ENCODE data around the gene CYFIP1.

CYFIP1 gene

GRCh38 chr15:22861161-22861560, 119.0 kb downstream of the CYFIP1 start:
- DNase-seq, result no peak

GRCh38 chr15:22856659-22857058, 123.5 kb downstream of the CYFIP1 start:
- no peak for DNase-seq

- DNase-seq, result no peak
These were observed 124.4 kb downstream of the CYFIP1 start for GRCh38 chr15:22855791-22856190.

GRCh38 chr15:22851513-22851912, 128.7 kb downstream of the CYFIP1 start:
- no peak for DNase-seq

- DNase-seq, result no peak
These were observed 130.1 kb downstream of the CYFIP1 start for GRCh38 chr15:22850055-22850454.

GRCh38 chr15:22846073-22846472, 134.1 kb downstream of the CYFIP1 start:
- no peak for DNase-seq

- no peak for DNase-seq
These were observed 134.8 kb downstream of the CYFIP1 start for GRCh38 chr15:22845289-22845900.

- no peak for DNase-seq
These were observed 135.5 kb downstream of the CYFIP1 start for GRCh38 chr15:22844421-22845288.

- no peak for DNase-seq
These were observed 141.0 kb downstream of the CYFIP1 start for GRCh38 chr15:22839046-22839695.

GRCh38 chr15:22838292-22839042, 141.7 kb downstream of the CYFIP1 start, which contains the start of gene NIPA2:
Gene NIPA2 (plus strand): TSS chr15:22838666. CDS start chr15:22851732, 13,066 bp downstream.
- DNase-seq, result peak; percentile 98

- no peak for DNase-seq
These were observed 148.7 kb downstream of the CYFIP1 start for GRCh38 chr15:22831473-22831872.

- no peak for DNase-seq
These were observed 153.0 kb downstream of the CYFIP1 start for GRCh38 chr15:22827125-22827524.

- DNase-seq, result no peak
These were observed 156.6 kb downstream of the CYFIP1 start for GRCh38 chr15:22823495-22824128.

- DNase-seq, result no peak
These were observed 160.5 kb downstream of the CYFIP1 start for GRCh38 chr15:22819651-22820050.

Measured in activated naive CD4-positive, alpha-beta T cell treated with anti-CD3 and anti-CD28 coated beads, Interleukin-2, amount 50 U/mL, for 16 hours (primary cell).